B cell (primary cell): ENCODE data around the gene CELA3A. TPM values are rescaled to one million over a fixed set of nuclear protein-coding genes. Genes with fewer than 3 reads are reported as not detected.
"Not testable (repeated sequence)": the region's sequence is repeated elsewhere in the genome, so short reads cannot be mapped to it uniquely, and the experiment has no call there.

Experiments
- ATAC-seq: fragments of 200-7000 bp; cut with Tn5 transposase; one replicate; pipeline ENCODE4 v1.10.0; 2021; ENCODE audit warnings: low read depth, mild to moderate bottlenecking, moderate number of reproducible peaks, moderate library complexity
- CTCF ChIA-PET: fragments of 350-600 bp; sonication (Branson Sonifier 250); formaldehyde crosslinking; loops from one replicate; lab custom pipeline; 2021; ENCODE audit warnings: antibody characterized with exemption, inconsistent platforms; lab: Charles Lee
- POLR2A ChIA-PET: fragments of 350-600 bp; sonication (Branson Sonifier 250); formaldehyde crosslinking; loops from one replicate; lab custom pipeline; 2021; ENCODE audit warnings: antibody characterized with exemption; lab: Charles Lee
- DNase-seq: peaks from one replicate; pipeline ENCODE4 v3.0.0; 2013
- H2AFZ ChIP-seq: 2 replicates; pipeline ENCODE4 v1.6.1; 2012; ENCODE audit warnings: mild to moderate bottlenecking, low read depth, low read length; ENCODE audit not compliant: insufficient read depth, poor library complexity, severe bottlenecking
- H3K27ac ChIP-seq, 2 donors: 1 replicate in 1 of 2; 2 replicates in 1 of 2; pipeline ENCODE4 v1.5.1; 2012 to 2013; ENCODE audit warnings: low read length in 2 of 2, mild to moderate bottlenecking in 2 of 2, moderate library complexity in 1 of 2
- H3K27me3 ChIP-seq, 4 experiments: fragments of 200-600 bp in 1 of 4; sonication (generic) in 1 of 4; replicated peaks in 1 of 4; 1 replicate in 2 of 4; 2 replicates in 2 of 4; pipeline versions ENCODE4 v1.6.1 to v1.7.0; 2013 to 2016; ENCODE audit warnings: low read length in 3 of 4, mild to moderate bottlenecking in 2 of 4, mixed read lengths in 1 of 4, moderate library complexity in 1 of 4; ENCODE audit not compliant: insufficient read depth in 4 of 4, control insufficient read depth in 3 of 4; ENCODE audit errors: control extremely low read depth in 1 of 4
- H3K36me3 ChIP-seq, 2 experiments: replicated peaks in 1 of 2; 1 replicate in 1 of 2; 2 replicates in 1 of 2; pipeline versions ENCODE4 v1.6.1 to v1.7.1; 2013; ENCODE audit warnings: low read length in 1 of 2; ENCODE audit not compliant: insufficient read depth in 2 of 2, control insufficient read depth in 1 of 2; ENCODE audit errors: control extremely low read depth in 1 of 2, extremely low read depth in 1 of 2
- H3K4me1 ChIP-seq, 2 donors: fragments of 200-600 bp in 1 of 2; sonication (generic) in 1 of 2; 1 replicate in 1 of 2; 2 replicates in 1 of 2; pipeline versions ENCODE4 v1.5.1 to v1.6.1; 2013 to 2017; ENCODE audit warnings: low read length in 2 of 2; ENCODE audit not compliant: control insufficient read depth in 2 of 2, insufficient read depth in 2 of 2
- H3K4me2 ChIP-seq: replicated peaks from 2 replicates; pipeline ENCODE3; 2012; ENCODE audit warnings: mild to moderate bottlenecking, low read depth, low read length; ENCODE audit not compliant: poor library complexity, severe bottlenecking
- H3K4me3 ChIP-seq, 5 experiments: fragments of 200-600 bp in 1 of 5; sonication (generic) in 1 of 5; 1 replicate in 3 of 5; 2 replicates in 2 of 5; pipeline versions ENCODE4 v1.5.1 to v1.7.0; 2011 to 2016; ENCODE audit warnings: low read length in 4 of 5, mild to moderate bottlenecking in 4 of 5, low read depth in 2 of 5, control low read depth in 1 of 5, moderate library complexity in 1 of 5; ENCODE audit not compliant: insufficient read depth in 1 of 5; ENCODE audit errors: control extremely low read depth in 1 of 5, extremely low read depth in 1 of 5
- H3K79me2 ChIP-seq: fragments of 200-600 bp; sonication (generic); one replicate; pipeline ENCODE4 v1.6.0; 2016; ENCODE audit warnings: low read length; ENCODE audit not compliant: control insufficient read depth, insufficient read depth
- H3K9ac ChIP-seq: fragments of 200-600 bp; sonication (generic); 2 replicates; pipeline ENCODE4 v1.6.1; 2017; ENCODE audit warnings: mild to moderate bottlenecking, low read length, moderate library complexity
- H3K9me3 ChIP-seq, 3 donors: one replicate each; pipeline versions ENCODE4 v1.6.1 to v1.7.1; 2013; ENCODE audit warnings: low read length in 2 of 3; ENCODE audit not compliant: control insufficient read depth in 2 of 3, insufficient read depth in 1 of 3; ENCODE audit errors: control extremely low read depth in 1 of 3
- H4K20me1 ChIP-seq: 2 replicates; pipeline ENCODE4 v1.6.0; 2012; ENCODE audit warnings: mild to moderate bottlenecking, low read length; ENCODE audit not compliant: insufficient read depth, control insufficient read depth, poor library complexity, severe bottlenecking
- H3K27ac Mint-ChIP-seq: one replicate; pipeline ENCODE4 v1.8.0; 2021; ENCODE audit warnings: mixed read lengths
- H3K27me3 Mint-ChIP-seq: one replicate; pipeline ENCODE4 v1.8.0; 2021; ENCODE audit warnings: mixed read lengths
- H3K4me1 Mint-ChIP-seq: one replicate; pipeline ENCODE4 v1.8.0; 2021; ENCODE audit warnings: mixed read lengths
- H3K4me3 Mint-ChIP-seq: one replicate; pipeline ENCODE4 v1.8.0; 2021; ENCODE audit warnings: mixed read lengths
- H3K9me3 Mint-ChIP-seq: one replicate; pipeline ENCODE4 v1.8.0; 2022; ENCODE audit warnings: mixed read lengths; ENCODE audit not compliant: insufficient read depth
- WGBS: methylation state at CpG from one replicate; pipeline ENCODE4 v1.1.5; 2013; ENCODE audit warnings: missing lambda C conversion rate; ENCODE audit not compliant: insufficient coverage; 5-methylcytosine and 5-hydroxymethylcytosine counted together
- intact Hi-C: fragments of 100-400 bp; cut with micrococcal nuclease; formaldehyde crosslinking; loops from one replicate; pipeline ENCODE4 v1.10.0; 2022
- polyA plus RNA-seq: library from polyadenylated mRNA; depleted of rRNA; stranded (reverse); fragments of >200 nt; gene quantifications from 2 replicates; pipeline ENCODE4 v1.2.3, GENCODE V29; 2012
- total RNA-seq, 2 donors: library from RNA; stranded (reverse); fragments of 120-200 nt in 1 of 2; gene quantifications; 1 replicate in 1 of 2; 2 replicates in 1 of 2; pipeline versions ENCODE4 v1.2.3 to v1.2.4, GENCODE V29; 2013 to 2022

CELA3A gene
- total and polyA plus RNA-seq, 2 donors (not counting 1 experiment from before 2014, with no cell fraction given): not detected

GRCh38 chr1:22007262-22007661 lies 5.8 kb downstream of the CELA3A start:
- POLR2A ChIA-PET, H3K27ac ChIP-seq, H3K4me3 Mint-ChIP-seq, H3K9ac ChIP-seq, H4K20me1 ChIP-seq, H3K36me3 ChIP-seq, H3K4me2 ChIP-seq, H3K4me3 ChIP-seq, H3K9me3 Mint-ChIP-seq, H3K4me1 ChIP-seq, H3K79me2 ChIP-seq, intact Hi-C loops, H3K27ac Mint-ChIP-seq, H3K9me3 ChIP-seq, H2AFZ ChIP-seq, H3K27me3 ChIP-seq, H3K4me1 Mint-ChIP-seq, ATAC-seq, H3K27me3 Mint-ChIP-seq: not testable (repeated sequence)
- WGBS: 95% methylated on average over 4 of the region's 10 CpGs
- DNase-seq: peak; percentile 1
- CTCF ChIA-PET: interaction anchor here (0.6 kb wide), 1 partner anchor 737 kb away, joined by 3 read pairs; no protein-coding TSS in a partner anchor

DNA sequence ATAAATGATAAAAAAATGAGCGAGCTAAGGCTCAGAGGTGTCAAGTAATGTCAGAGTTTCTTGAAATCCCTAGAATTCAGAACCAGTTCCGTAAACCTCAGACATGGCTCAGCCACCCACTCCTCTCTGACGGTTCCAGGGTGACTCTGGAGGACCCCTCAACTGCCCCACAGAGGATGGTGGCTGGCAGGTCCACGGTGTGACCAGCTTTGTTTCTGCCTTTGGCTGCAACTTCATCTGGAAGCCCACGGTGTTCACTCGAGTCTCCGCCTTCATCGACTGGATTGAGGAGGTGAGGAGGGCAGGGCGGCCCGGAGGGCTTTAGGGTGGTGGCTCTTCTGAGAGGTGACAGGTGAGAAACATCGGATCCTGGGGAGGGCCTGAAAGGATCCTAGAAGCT lies 8.1 kb downstream of the CELA3A start:
- H3K36me3 ChIP-seq, H3K9ac ChIP-seq, POLR2A ChIA-PET, H3K27ac Mint-ChIP-seq, H3K27me3 ChIP-seq, ATAC-seq, H3K4me1 ChIP-seq, H3K9me3 Mint-ChIP-seq, H3K4me2 ChIP-seq, H3K9me3 ChIP-seq, CTCF ChIA-PET, H3K4me1 Mint-ChIP-seq, intact Hi-C loops, H3K79me2 ChIP-seq, DNase-seq, H3K4me3 ChIP-seq, H4K20me1 ChIP-seq, H3K27ac ChIP-seq, H3K4me3 Mint-ChIP-seq, H2AFZ ChIP-seq, H3K27me3 Mint-ChIP-seq: not testable (repeated sequence)
- WGBS: 88% methylated on average over 2 of the region's 11 CpGs

GRCh38 chr1:22012752-22013151 lies 11.3 kb downstream of the CELA3A start:
- H3K27me3 ChIP-seq, H3K9me3 Mint-ChIP-seq, H3K4me3 Mint-ChIP-seq, intact Hi-C loops, H3K27ac ChIP-seq, ATAC-seq, DNase-seq, H4K20me1 ChIP-seq, H3K4me1 ChIP-seq, CTCF ChIA-PET, H3K79me2 ChIP-seq, H3K4me3 ChIP-seq, H3K4me1 Mint-ChIP-seq, H3K36me3 ChIP-seq, H3K27me3 Mint-ChIP-seq, POLR2A ChIA-PET, H3K4me2 ChIP-seq, H3K9ac ChIP-seq, H3K27ac Mint-ChIP-seq, H3K9me3 ChIP-seq, H2AFZ ChIP-seq: not testable (repeated sequence)
- WGBS: no CpG with 5 or more reads among the region's 4 CpGs

- H2AFZ ChIP-seq, H3K27ac Mint-ChIP-seq, CTCF ChIA-PET, H4K20me1 ChIP-seq, H3K9me3 ChIP-seq, H3K27me3 Mint-ChIP-seq, H3K9me3 Mint-ChIP-seq, H3K36me3 ChIP-seq, H3K4me3 ChIP-seq, intact Hi-C loops, ATAC-seq, H3K27ac ChIP-seq, H3K4me3 Mint-ChIP-seq, H3K4me2 ChIP-seq, DNase-seq, POLR2A ChIA-PET, H3K9ac ChIP-seq, H3K27me3 ChIP-seq, H3K79me2 ChIP-seq: not testable (repeated sequence)
- WGBS: 94% methylated on average over 5 of the region's 13 CpGs
- peaks cover 11% of the 10 kb centered on the region in 2 donors for H3K4me1 ChIP-seq
- H3K4me1 Mint-ChIP-seq: peaks cover 13% of the 10 kb centered on the region
Measured at GRCh38 chr1:22014575-22015206, 13.2 kb downstream of the CELA3A start.
